RPMI8226 (cell line): ENCODE results near the gene FGFR2.
"Not testable (repeated sequence)": the region's sequence is repeated elsewhere in the genome, so short reads cannot be mapped to it uniquely, and the experiment has no call there.

ENCODE experiments used
- DNase-seq: peaks from one replicate; pipeline ENCODE4 v3.0.0-alpha.2; 2015

FGFR2 gene

DNA sequence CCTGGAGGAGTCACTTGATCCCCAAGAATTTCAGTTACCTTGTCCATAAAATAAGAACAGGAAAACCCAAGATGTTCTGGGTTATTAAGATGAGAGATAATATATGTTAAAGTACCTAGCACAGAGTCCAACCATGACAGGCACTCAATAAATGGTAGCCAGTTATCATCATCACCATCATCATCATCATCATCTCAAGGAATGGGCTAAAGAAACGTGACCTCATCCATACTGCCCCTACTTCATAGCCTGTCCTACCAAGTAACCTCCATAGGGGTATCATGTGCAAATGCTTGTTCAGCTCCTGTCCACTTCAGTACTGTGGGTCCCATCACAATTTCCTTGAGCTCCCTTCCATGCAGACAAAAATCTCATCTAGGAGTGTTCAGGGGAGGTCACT lies 14.4 kb downstream of the FGFR2 start:
- no peak for DNase-seq

DNA sequence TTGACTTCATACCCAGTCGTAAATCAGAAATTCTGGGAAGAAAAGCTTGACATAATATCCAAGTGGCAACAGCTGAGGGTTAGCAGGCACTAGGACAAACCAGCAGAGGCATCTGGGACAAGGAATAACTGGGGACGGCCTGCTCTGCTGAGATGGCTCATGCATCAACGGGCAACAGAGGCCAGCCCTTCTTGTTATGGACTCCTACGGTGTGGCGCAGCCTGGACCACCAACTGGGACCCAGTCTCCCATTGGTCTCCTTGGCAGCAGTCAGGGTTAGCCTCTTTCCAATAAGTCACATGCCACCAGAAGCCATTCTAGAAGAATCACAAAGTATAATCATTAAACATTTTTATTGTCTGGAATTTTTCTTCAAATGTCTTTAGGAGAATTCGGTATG lies 15.0 kb downstream of the FGFR2 start:
- DNase-seq, result no peak

DNA sequence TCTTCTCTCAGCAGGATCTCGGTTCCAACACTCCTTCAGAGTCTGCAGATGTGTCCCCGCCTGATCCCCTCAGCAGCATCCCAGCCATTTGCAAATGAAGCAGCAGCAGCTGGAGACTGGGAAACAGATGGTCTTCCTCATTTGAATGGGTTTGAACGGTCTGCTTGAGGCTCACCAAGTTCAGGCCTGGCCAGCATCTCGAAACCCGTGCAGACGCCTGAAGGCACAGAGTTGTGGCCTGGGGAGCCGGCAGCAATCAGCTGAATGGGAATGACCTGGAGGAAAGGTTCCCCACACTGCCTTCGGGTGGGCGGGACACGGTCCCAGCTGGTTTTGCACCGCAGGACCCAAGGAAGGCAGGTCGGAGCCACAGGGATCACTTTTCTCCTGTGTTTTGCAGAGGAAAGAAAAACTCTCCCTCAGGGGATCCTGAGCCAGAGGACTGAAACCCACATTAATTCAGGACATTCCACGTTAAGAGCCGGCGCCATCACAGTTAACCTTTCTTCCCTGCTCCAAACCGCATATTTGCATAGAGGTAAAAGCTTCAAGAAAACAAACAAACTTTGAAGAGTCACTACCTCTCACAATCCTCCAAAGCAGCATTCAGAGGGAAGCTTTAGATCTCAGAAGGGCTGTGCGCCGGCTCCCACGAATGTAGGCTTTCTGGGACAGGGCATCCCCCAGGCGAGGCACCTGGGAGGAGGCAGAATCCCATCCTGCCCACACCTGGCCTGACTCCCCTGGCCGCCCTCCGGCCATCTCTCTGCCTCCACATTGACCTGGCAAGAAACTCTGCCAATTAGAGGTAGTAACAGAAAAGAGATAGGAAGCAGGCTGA lies 17.7 kb downstream of the FGFR2 start:
- DNase-seq, result no peak

DNA sequence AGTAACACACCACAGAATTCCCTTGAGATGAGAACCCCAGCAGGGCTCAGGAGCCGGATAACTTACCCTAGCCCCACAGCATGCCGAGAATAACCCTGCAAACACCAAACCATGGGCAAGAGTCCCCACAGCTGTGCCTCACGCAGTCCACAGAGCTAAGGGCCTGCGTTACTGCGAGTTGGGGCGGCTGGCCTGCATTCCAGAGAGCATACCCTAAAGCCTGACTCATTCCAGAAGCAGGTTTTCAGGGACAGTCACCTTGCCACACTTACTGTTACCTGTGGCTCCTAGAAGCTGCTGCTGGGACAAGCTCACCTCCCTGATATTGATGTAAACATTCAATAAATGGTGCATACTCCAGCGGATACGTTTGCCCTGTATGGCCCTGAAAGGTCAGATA lies 18.6 kb downstream of the FGFR2 start:
- DNase-seq, result no peak

DNA sequence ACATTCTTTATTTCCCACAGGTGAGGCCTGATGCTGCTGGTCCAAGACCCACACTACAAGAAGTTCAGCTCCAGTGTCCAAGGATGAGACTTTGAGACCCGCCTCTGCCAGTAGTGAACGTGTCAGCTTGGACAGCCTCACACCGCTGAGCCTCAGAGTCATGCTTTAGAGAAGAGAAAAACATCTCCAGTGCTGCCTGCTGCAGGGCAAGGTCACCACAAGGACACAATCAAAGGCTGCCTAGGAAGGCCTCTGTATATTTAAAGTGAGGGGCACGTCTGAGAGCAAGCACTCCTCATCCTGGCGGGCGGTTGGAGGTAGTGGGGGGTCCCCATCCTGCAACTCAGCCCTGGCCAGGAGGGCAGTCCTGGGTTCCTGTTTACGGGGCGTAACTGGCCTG lies 19.3 kb downstream of the FGFR2 start:
- no peak for DNase-seq

DNA sequence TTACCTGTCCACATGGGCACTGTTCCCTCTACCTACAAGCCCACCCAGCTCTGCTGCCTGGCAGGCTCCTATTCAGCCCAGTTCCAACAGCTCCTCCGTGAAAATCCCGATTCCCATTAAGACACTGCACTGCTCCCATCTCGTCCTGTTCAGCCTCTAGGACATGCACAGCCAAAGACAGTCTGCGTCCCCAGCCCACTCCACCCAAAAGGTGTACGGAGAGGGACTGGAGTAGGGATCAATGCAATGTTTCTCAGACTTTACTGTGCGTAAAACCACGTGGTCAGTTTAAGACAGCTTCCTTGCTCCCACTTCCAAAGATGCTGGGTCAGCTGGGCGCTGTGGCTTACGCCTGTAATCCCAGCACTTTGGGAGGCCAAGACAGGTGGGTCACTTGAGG lies 19.9 kb downstream of the FGFR2 start:
- DNase-seq, result no peak

DNA sequence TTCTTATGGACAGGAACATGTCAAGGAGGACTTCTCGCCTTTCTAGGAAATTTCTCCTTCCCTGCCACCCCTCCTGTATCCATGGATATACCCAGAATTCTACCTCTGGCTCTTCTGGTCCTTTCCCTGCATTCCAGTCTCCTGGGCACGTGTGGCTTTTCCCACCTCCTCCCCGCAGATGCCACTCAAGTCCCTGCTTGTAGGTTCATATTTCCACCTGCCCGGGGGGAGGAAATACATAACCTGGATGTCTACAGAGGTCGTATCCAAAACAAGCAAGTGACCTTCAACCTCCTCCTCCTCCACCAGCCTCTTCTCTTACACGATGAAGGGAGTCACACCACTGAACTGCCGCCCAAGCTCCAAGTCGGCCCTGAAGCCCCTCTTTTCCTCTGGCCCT lies 20.7 kb downstream of the FGFR2 start:
- no peak for DNase-seq

DNA sequence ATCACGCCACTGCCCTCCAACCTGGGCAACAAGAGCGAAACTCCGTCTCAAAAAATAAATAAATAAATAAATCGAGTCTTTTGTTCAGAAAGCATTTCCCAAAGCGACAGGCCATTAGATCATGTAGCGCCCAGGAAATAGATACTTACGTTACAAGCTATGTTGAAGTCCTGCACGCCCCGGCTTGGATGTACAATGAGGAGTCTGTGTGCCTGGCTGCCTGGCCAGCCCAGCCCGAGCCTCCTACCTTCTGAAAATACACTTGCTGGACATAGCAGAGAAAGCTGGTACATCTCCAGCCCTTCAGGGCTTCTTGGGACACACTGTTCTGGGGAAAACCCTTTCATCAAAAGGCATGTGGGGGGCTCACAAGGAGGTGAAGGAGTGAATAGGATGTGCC lies 22.1 kb downstream of the FGFR2 start:
- DNase-seq, result no peak

DNA sequence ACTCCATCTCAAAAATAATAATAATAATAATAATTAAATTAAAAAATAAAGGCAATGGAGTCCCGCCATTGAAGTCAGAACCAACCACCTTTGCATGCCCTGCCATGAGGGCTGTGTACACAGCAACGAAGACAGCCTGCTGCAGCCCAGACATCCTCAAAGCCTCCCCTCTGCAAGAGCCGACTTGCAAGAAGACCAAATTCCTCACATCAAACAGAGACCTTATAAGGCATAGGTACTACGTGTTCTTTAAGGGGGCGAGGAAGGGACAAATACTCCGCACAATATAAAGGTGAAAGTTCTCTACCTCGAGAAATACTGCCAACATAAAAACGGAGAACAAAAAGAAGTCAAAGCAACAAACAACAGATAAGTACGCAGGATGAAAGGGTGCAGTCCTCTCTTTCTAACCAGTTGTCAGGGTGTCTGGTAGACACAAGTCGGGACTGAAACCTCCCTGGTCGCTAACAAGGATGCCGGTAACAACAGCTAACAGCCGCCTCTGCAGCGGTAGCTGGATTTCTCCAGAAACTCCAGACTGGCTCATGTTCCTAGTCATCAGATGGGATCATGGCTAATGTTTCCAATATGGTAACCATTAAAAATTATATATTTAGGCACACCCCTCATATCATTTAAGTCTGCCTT lies 23.6 kb downstream of the FGFR2 start:
- no peak for DNase-seq

DNA sequence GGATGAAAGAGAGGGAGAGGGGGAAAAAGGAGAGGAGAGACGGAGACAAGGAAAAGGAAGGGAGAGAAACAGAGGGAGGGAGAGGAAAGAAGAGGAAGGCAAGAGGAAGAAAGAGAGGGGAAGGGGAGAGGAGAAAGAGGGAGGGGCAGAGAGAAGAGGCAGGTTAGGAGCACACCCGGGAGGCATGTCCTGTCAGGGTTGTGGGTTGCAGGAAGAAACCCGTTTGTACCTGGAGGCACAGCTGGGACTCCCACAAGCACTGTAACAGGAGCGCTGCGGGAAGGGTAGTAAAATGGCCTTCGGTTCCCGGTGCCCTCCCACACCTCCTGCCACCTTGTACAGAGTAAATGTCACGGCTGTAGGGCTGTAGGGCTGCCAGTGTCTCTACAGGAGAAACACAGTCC lies 24.7 kb downstream of the FGFR2 start:
- DNase-seq, result no peak

DNA sequence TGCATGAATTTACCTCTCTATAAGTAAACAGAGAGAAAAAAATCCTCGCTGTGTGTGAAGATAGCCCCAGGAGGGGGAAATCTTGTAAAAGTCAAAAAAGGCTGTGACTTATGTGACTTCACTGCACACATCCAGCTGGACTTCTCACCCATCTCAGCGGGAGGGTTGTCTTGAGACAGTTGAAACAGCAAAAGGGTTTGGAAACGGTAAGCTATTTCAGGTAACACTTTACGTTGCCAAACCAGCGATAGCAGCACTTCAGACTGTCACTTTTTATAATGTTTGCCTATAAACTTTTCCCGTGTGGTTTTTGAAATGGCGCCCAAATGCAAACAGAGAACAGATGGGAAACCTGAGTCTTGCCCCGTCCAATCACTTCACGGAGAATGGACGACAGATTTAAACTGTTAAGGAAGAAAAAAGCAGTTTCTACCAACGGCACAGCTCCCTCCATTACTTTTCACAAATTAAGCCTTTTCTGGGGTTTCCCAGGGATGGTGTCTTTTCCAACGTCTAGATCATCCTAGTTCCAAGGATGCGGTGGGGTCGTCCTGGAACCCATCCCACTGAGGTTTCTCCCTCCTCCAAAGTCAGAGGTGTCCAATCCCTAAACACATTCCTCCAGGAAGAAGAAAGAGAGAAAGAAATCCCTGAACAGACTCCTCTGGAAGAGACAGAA lies 25.2 kb downstream of the FGFR2 start:
- DNase-seq, result no peak

DNA sequence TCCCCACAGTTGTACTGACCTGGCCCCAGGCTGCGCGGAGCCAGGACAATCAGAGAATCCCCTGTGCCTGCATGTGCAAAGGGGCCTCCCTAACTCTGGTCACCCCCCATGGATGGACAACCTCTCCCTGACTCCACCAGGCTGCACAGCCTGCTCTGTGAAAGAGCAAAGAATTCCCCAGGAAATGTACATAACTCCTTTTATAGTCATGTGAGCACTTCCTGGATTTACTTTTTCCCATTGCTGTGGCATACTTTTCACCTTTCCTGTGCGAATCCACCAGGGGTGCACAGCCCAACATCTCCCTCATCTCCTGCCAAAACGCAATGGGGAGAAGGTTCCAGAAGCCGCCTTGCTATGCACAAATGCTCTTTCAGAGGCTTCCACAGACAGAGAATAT lies 27.9 kb downstream of the FGFR2 start:
- no peak for DNase-seq

DNA sequence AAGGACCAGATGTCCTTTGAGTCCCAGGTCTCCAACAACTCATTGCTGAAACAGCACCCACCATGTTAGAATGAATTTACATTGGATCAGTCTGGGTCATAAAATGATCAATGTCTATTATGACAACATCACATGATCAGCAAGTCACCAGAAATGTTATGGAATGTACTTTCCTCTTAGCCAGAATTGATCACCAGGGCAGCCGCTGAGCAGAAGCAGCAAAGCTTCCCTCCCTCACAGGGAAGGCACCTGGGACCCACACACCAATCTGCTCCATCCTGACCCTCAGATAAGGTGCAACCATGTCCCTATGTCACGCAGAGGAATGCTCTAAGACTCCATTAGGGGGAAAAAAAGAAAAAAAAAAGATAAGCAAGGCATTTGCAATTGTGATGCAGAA lies 30.0 kb downstream of the FGFR2 start:
- DNase-seq, result no peak

DNA sequence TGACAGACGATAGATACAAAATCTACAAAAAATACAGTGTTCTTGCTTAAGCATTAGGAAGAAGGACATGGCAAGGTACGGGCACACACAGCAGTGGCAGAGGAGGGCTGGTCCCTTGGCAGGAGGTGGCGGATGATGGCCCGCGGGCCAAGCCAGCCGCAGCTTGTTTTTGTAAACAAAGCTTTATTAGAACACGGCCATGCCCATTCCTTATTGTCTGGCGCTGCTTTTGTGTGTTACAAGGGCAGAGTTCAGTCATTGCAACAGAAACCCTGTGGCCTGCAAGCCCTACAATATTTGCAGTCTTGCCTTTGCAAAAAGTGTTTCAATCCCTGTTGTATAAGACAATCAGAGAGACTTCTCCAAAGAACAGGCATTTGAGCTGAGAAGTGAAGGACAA lies 30.7 kb downstream of the FGFR2 start:
- no peak for DNase-seq

DNA sequence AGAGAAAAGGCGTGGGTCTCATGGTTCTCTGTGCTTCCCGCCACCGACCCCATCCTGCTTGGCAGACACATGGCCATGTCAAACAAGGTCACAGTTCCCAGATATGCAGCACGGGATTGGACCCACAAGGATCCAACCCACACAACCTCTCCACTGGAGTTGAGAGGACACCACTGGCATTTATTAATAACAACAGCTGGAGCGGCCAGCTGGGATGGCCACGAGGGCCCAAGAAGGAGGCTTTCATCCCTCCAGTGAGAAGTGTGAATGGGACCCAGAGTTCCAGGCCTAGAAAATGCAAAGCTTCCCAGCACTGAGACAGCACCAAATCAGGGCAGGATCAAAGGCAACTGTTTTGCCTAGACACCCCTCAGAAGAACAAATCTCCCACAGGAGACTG lies 31.5 kb downstream of the FGFR2 start:
- DNase-seq, result no peak

DNA sequence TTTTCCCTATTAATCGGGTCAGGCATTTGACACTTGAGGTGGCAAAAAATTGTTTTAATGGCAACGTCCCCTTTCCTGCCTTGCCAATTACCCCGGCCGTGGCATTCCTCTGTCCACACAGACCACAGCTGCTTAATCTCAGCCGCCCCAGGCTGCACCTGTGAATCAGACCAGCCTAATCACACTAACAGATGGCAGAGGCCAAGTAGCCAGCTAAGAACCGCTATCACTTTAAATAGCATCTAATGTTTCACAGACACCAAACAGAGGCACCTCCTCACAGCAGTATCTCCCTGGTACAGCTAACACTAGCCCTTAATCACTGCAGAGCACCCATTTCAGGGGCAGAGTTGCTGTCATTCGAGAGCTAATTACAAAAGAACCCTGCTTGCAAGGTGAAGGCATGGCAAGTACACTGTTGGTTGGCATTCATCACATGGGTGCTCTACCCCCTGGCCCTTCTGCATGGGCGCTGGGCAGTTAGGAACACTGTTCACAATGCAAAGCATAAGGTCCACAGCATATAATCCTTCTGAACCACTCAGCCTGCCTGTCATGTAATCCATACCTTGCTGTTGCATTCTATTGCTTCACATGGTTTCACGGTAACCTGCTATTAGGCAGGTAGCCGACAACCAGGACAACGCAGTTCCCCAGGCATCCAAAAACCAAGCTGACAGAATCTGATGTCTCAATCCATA lies 38.8 kb downstream of the FGFR2 start:
- DNase-seq, result peak; percentile 51

DNA sequence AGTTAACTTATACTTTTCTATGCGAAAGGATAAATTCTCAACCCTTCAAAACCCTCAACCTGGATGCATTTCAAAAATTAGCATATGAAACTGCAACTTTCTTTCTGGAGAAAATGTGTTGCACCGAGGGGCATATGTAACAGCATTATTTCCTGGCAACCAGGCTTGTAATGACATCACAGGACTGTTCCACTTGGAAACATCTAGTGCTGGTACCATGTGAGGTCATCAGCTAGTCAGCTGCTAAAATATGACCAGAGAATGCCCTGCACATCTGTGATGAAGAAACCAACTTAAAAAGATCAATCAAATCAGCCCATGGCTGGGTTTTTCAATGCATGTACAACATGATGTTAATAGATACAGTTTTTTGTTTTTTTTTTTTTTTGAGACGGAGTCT lies 40.0 kb downstream of the FGFR2 start:
- DNase-seq, result no peak

DNA sequence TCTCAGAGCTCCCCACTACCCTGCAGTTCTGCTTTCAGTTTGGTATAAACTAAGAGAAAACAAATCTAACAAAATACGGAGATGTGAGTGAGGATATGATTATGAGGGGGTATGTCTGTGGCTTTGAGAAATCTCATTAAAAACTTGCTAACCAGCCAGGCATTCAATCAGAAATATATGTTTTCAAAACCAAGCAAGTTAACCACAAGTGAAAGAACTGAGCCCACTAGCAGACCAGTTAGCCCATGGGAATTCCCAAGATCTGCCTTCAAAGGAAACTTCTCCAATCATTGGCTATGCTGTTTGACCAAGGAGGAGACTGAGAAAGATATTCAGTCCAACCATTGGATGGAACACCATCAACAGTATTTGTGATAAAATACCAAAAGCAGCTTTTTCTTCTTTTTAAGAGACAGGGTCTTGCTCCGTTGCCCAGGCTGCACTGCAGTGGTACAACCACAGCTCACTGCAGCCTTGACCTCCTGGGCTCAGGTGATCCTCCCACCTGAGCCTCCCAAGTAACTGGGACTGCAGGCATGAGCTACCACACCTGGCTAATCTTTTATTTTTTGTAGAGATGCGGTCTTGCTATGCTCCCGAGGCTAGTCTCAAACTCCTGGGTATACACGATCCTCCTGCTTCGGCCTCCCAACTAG lies 41.2 kb downstream of the FGFR2 start:
- DNase-seq, result no peak

DNA sequence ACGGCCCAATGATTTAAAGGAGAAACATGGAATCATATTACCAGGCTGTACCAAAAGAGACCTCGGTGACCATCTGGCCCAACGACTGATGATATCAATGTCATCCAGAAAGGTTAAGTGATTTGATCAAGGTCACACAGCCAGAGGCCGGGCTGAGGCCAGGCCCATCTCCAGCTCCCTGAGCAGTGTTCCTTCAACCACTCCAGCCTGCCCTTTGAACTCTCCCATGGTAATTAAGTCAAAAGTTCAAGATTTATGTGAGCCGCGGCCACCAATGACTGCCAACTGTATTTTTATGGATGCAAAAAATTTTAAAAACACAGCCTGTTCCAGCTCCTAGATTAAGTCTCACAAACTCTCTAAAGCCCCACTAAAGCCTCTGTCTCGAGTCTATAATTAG lies 41.8 kb downstream of the FGFR2 start:
- no peak for DNase-seq

DNA sequence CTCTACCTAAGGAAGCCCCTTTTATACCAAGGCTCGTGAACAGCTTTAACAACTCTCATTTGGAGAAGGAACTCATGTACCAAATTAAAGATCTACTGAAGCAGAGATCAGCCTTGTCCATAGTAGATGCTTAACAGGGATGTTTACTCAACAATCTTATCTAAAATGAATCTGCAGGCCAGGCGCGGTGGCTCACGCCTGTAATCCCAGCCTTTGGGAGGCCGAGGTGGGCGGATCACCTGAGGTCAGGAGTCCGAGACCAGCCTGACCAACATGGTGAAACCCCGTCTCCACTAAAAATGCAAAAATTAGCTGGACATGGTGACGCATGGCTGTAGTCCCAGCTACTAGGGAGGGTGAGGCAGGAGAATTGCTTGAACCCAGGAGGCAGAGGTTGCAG lies 43.3 kb downstream of the FGFR2 start:
- DNase-seq, result not testable (repeated sequence)

DNA sequence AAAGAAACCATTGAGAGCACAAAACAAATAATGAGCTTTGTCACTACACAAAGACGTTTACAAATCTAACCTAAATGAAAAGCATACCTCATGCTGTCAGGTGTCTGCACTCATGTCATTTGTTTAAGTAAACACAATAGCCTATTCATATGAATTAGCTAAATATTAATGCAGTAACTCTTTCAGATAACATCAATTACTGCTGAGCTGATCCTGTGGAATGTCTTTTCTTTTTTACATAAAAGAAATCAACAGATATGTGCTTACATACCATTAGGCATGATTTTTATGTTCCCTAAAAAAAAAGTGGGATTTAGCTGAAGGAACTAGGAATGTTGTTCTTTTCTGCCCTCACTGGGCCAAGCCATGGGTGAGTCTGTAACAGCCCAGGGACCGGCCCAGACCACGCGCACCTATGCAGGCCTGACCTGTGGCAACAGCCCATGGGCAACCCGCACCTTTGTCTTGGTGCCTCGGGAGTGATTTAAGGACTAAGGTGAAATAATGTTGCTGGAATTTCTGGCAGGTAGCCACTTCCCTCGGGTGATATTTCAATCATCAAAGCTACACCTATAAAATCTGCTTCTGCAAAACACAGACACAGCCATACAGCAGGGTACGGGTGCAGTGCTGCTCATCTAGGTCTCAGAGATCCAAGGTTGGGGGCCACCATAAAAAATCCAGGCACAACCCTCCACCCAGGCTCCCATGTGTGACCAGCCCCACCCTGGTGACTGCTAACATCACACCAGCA lies 44.6 kb downstream of the FGFR2 start:
- no peak for DNase-seq

DNA sequence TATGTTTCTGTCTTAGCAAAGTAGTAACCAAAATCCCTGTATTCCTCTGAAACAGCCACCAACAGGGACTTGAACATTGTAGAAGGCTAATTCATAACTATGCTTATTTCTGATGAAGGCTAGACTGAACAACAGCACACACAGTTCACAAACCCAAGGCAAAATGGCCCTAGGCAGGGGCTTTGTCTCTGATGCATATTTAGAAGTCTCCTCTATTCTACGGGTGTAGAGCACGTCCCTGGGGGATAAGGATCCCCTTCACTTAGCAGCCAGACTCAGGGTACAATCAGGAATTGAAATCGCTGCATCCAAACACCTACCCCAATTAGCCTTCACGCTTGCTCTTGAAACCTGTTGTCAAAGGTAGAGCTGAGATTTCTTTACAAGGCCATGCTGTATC lies 45.5 kb downstream of the FGFR2 start:
- no peak for DNase-seq
